ENCODE data around the gene GLRX5. TPM values are rescaled to one million over a fixed set of nuclear protein-coding genes. Genes with fewer than 3 reads are reported as not detected.

The GLRX5 gene
- total RNA-seq, 1 donor from 2014 or later: 99.9 TPM

- H3K27ac ChIP-seq: no peak overlapping the region
- no peak overlapping the region for H3K4me3 Mint-ChIP-seq
- H4K20me1 ChIP-seq (ENCODE audit: low read depth): no peaks in the 10 kb centered on the region
- no peaks in the 10 kb centered on the region for H3F3A ChIP-seq (ENCODE audit: low read depth)
- H3K9me3 ChIP-seq (ENCODE audit: low read depth): no peaks in the 10 kb centered on the region
- no peak overlapping the region for H3K4me3 ChIP-seq
- H2AFZ ChIP-seq (replicated peaks): no peak overlapping the region
- H3K4me1 Mint-ChIP-seq: peaks cover 34% of the 10 kb centered on the region
- H3K79me2 ChIP-seq (ENCODE audit: low read depth): no peaks in the 10 kb centered on the region
- H3K27ac Mint-ChIP-seq: no peak overlapping the region
- H3K9me3 Mint-ChIP-seq: peaks cover 2% of the 10 kb centered on the region
- H3K27me3 Mint-ChIP-seq (ENCODE audit: insufficient read depth, low read depth): peaks cover 9% of the 10 kb centered on the region
- TF ChIP-seq EZH2 (IDR thresholded peaks at IDR 0.05): no peak
- no peak for TF ChIP-seq CTCF (IDR thresholded peaks at IDR 0.05)
- no peak for TF ChIP-seq EZH2phosphoT487 (IDR thresholded peaks at IDR 0.05)
- H3K36me3 ChIP-seq: no peaks in the 10 kb centered on the region
- no peaks in the 10 kb centered on the region for H3K27me3 ChIP-seq
- H3K36me3 Mint-ChIP-seq: no peaks in the 10 kb centered on the region
- no peak overlapping the region for H3K4me2 ChIP-seq
- H3K9ac ChIP-seq: no peak overlapping the region
- peaks cover 6% of the 10 kb centered on the region for H3K4me1 ChIP-seq
- DNase-seq (ENCODE audit: low spot score): no peak
These were observed 39.3 kb upstream of the GLRX5 start for GRCh38 chr14:95495538-95496025.

- Histone ChIP-seq H3K4me3 (no peak overlapping the region), H3K4me2 (no peak overlapping the region), H2AFZ (replicated peaks) (no peak overlapping the region), H3F3A (ENCODE audit: low read depth) (no peaks in the 10 kb centered on the region), H3K27ac (no peak overlapping the region), H4K20me1 (ENCODE audit: low read depth) (no peaks in the 10 kb centered on the region), H3K4me1 (peaks cover 6% of the 10 kb centered on the region), H3K36me3 (no peaks in the 10 kb centered on the region), H3K9me3 (ENCODE audit: low read depth) (no peaks in the 10 kb centered on the region), H3K9ac (no peak overlapping the region), H3K27me3 (no peaks in the 10 kb centered on the region), H3K79me2 (ENCODE audit: low read depth) (no peaks in the 10 kb centered on the region)
- Mint-ChIP-seq H3K4me1 (peaks cover 40% of the 10 kb centered on the region), H3K27ac (peak overlapping the region; percentile 40), H3K4me3 (no peak overlapping the region), H3K27me3 (ENCODE audit: insufficient read depth, low read depth) (peaks cover 13% of the 10 kb centered on the region), H3K9me3 (peaks cover 2% of the 10 kb centered on the region), H3K36me3 (no peaks in the 10 kb centered on the region)
- no peak for DNase-seq (ENCODE audit: low spot score)
- TF ChIP-seq EZH2phosphoT487 (IDR thresholded peaks at IDR 0.05) (no peak), EZH2 (IDR thresholded peaks at IDR 0.05) (no peak), CTCF (IDR thresholded peaks at IDR 0.05) (no peak)
These were observed 38.7 kb upstream of the GLRX5 start for GRCh38 chr14:95496111-95496681.

GRCh38 chr14:95496690-95497259 is 38.1 kb upstream of the GLRX5 start:
- no peaks in the 10 kb centered on the region for H3F3A ChIP-seq (ENCODE audit: low read depth)
- H3K9me3 Mint-ChIP-seq: peaks cover 2% of the 10 kb centered on the region
- DNase-seq (ENCODE audit: low spot score): no peak
- no peak overlapping the region for H3K4me3 Mint-ChIP-seq
- H3K4me1 Mint-ChIP-seq: peaks cover 43% of the 10 kb centered on the region
- no peaks in the 10 kb centered on the region for H4K20me1 ChIP-seq (ENCODE audit: low read depth)
- peak overlapping the region; percentile 40 for H3K27ac Mint-ChIP-seq
- H3K9ac ChIP-seq: no peak overlapping the region
- peaks cover 6% of the 10 kb centered on the region for H3K4me1 ChIP-seq
- no peaks in the 10 kb centered on the region for H3K27me3 ChIP-seq
- no peaks in the 10 kb centered on the region for H3K79me2 ChIP-seq (ENCODE audit: low read depth)
- no peaks in the 10 kb centered on the region for H3K9me3 ChIP-seq (ENCODE audit: low read depth)
- H2AFZ ChIP-seq (replicated peaks): no peak overlapping the region
- H3K27me3 Mint-ChIP-seq (ENCODE audit: insufficient read depth, low read depth): peaks cover 18% of the 10 kb centered on the region
- H3K36me3 ChIP-seq: no peaks in the 10 kb centered on the region
- no peak overlapping the region for H3K27ac ChIP-seq
- no peak overlapping the region for H3K4me3 ChIP-seq
- TF ChIP-seq CTCF (IDR thresholded peaks at IDR 0.05) (no peak), EZH2 (IDR thresholded peaks at IDR 0.05) (no peak), EZH2phosphoT487 (IDR thresholded peaks at IDR 0.05) (no peak)
- H3K36me3 Mint-ChIP-seq: no peaks in the 10 kb centered on the region
- H3K4me2 ChIP-seq: no peak overlapping the region

Data from neural progenitor cell (in vitro differentiated cells).